GM10266 (cell line): ENCODE measurements around the gene IFITM5.

Source experiments
- DNase-seq: peaks from one replicate; pipeline ENCODE4 v3.0.0; 2012; ENCODE audit errors: extremely low spot score
- CTCF ChIP-seq: IDR thresholded peaks from 2 replicates; pipeline ENCODE4 v1.5.1; 2012; ENCODE audit warnings: mild to moderate bottlenecking, low read depth; ENCODE audit not compliant: control insufficient read depth, insufficient read depth; ENCODE audit errors: missing control alignments

IFITM5 gene

DNA sequence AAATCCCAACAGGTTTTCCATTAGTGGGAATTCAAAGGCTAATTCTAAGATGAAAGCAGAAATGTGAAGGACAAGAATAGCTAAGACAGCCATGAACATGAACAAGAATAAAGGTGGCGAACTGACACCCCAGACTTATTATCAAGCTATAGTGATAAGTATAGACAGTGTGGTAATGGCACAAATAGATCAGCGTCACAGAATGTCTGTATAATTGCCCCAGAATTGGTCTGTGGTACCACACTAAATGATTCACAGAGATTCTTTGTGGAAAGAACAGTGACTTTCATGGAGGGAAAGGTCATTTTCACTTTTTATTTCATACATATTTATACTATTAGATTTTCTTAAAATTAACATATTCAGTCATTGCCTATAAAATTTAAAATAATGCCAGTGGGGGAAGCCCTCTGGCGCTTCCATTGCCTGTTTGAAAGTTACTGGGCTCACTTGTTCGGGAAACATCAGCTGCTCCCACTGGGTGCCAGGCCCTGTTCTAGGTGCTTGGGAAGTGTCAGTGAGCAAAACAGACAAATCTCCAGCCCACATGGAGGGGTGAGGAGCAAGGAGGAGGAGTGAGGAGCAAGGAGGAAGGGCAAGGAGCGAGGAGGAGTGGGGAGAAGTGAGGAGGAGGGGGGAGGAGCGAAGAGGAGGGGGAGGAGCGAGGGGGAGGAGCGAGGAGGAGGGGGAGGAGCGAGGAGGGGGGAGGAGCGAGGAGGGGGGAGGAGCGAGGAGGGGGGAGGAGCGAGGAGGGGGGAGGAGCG, 32.5 kb downstream of the IFITM5 start:
- no peak for TF ChIP-seq CTCF
- peak; percentile 47 for DNase-seq

DNA sequence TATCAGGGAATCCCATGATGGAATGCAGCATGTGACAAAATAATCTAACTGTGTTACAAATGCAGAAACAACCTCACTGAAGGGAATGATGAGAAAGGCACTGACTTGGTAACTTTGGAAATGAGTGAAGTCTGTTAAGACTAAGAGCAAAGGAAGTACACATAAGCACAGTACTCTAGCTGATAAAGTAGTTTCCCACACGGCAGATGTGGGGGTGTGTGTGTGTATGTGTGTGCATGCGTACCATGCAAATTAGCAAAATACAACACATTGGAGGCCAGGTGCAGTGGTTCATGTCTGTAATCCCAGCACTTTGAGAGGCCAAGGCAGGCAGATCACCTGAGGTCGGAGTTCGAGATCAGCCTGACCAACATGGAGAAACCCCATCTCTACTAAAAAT, 37.7 kb downstream of the IFITM5 start:
- TF ChIP-seq CTCF: no peak

GRCh38 chr11:259413-259812, 39.9 kb downstream of the IFITM5 start:
- no peak for TF ChIP-seq CTCF
- DNase-seq: no peak

More for the DNA sequence above, 37.7 kb downstream of the IFITM5 start:
- DNase-seq: no peak

DNA sequence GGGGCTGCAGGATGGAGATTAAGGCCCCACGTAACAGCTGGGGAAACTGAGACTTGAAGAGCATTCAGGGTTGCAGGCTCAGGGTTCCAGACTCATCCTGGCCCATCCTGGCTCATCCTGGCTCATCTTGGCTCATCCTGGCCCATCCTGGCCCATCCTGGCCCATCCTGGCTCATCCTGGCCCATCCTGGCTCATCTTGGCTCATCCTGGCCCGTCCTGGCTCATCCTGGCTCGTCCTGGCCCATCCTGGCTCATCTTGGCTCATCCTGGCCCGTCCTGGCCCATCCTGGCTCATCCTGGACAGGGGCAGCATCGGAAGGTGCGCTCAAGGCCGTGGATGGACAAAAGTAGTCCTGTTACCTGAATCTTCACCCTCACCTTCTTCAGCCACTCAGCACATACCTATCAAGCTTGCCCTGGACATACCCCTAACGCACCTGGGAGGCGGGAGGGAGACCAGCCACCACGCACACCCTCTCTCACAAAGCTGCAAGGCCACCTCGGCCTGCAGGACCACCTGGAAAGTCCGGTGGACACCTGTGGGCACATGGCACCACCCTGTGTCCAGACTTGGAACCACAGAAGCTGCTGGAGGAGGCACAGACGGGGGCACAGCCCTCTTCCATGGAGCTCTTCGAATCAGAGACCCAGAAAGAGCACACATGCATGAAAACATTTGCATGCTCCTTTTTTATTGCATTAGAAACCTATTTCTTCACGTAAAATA, 41.4 kb downstream of the IFITM5 start:
- peak; percentile 33 for TF ChIP-seq CTCF
- DNase-seq: no peak

DNA sequence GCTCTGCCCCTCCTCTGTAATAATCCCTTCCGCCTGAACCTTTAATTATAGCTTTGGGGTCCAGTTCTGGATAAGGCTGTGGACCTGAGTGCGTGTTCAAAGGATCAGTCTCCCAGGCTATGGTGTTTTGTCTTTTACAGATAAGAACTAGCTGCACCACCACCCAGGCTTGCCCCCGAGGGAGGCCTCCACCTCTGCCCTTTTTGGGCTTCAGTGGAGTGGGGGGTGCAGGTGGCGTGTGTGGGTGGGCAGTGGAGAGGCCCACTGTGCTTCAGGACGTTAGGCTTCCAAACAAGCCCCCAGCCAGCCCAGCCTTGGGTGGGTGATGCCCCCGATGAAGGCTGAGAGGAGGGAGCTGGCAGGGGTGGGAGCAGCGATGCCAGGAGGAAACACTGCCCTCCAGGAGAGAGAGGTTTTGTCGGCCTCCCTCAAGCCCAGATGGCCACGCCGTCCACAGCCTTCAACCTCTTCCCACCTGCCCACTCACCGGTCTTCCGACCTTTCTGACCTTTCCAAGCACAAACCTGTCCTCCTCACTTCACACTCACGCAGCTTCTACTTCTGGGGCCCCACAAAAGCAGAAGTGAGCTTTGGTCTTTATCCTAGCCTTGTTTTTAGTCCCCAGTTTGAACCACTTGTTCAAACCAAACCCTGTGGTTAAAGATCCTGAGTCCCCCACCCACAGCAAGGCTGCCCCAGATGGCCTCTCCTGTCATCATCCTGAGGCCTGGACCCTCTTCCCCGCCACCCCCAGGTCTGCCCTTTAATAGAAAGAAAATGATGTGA, 42.2 kb downstream of the IFITM5 start:
- no peak for TF ChIP-seq CTCF
- no peak for DNase-seq

- no peak for TF ChIP-seq CTCF
- DNase-seq: no peak
Measured at GRCh38 chr11:255816-256215, 43.5 kb downstream of the IFITM5 start.
